Hematopoietic multipotent progenitor cell treated with erythropoietin and hydrocortisone succinate and interleukin-3 and kit ligand, for 17 days (in vitro differentiated cells): ENCODE measurements around the gene KAZN.

Experiments
- DNase-seq: peaks from one replicate; pipeline ENCODE4 v3.0.0-alpha.2; 2015; ENCODE audit warnings: low spot score

The KAZN gene

DNA sequence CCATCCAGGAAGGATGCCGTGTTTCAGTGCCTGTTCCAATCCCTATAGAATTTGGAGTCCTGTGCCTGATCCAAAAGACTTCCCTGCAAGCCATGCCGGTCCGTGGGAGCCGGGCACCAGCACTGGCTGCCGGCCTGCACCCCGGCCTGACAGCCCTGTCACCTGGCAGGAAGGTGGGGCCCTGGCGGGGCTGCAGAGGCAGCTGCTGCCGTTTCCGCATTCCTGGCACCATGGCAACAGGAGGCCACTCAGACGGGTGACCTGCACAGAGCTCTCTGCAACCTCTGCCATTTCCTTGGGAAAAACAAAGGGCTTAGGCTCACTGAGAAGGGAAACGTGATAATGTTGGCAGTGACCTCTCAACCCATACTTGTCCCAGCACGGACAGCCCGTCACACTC is 491.9 kb downstream of the KAZN start:
- no peak for DNase-seq

DNA sequence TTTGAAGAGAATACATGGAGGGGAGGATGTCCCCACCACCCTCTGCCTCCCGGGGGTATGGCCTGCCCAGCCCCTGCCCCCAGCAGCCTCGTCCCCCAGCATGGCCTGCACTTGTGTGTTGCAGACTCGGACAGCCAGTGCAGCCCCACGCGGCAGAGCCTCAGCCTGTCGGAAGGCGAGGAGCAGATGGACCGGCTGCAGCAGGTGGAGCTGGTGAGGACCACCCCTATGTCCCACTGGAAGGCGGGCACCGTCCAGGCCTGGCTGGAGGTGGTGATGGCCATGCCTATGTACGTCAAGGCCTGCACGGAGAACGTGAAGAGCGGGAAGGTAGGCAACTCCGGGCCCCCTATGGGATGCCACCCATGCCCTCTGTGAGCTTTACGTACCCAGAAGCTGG is 495.6 kb downstream of the KAZN start:
- DNase-seq, result no peak

DNA sequence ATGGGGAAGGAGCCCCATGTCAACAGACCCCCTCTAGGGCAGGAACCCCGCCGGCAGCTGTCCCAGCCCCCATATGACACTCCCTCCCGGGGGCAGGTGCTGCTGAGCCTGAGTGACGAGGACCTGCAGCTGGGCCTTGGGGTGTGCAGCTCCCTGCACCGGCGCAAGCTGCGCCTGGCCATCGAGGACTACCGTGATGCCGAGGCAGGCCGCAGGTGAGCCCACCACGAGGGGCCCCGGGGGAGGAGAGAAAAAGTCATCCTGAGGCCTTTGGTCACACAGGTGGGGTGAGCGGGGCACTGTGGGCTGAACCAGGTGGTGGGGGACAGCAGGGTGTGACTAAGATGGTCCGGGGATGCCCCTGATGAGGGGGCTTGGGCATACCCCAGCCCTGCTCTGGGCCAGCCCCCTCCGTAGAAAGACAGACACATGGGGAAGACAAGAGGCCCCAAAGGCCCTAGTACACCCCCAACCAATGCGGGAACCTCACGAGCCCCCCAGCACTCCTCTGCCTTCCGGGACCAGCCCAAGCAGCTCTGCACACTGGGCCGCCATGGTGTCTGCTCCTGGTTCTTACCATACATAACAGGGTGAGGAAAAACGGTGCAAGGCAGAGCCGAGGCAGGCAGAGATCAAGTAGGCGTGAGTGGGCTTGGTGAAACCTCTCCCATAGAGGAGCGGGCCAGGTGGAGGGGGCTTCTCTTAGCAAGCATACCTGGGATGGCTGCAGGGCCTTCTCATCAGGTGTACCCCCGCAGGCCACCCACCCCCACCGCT is 496.4 kb downstream of the KAZN start:
- no peak for DNase-seq

DNA sequence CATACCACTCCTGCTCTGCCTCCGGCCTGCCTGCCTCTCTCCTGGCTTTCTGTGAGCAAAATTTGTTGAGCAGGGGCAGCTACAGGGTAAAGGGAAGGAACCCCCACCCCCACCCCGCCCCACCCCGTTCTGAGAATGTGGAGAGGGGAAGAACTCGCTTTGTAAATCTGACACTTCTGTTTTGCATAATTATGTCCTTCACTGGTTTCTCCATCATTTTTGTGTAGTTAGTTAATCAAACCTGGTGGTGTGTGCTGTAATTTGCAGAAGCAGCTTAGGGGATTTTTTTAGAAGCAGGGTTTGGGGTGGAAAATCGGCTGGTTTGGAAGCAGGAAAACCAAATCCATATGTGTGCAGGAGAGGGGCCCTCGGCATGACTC is 497.0 kb downstream of the KAZN start:
- DNase-seq, result no peak

DNA sequence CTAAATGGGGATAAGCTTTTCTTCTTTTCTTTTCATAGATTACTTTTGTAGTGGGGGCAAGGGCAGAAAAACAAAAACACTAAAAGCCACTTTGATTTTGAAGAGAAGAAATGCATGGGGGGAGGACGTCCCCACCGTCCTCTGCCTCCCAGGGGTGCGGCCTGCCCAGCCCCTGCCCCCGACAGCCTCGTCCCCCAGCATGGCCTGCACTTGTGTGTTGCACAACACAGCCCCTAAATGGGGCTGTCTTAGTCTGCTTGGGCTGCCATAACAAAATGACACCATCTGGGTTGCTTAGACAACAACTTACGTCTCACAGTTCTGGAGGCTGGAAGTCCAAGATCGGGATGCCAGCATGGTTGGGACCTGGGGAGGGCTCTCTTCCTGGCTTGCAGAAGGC is 497.8 kb downstream of the KAZN start:
- DNase-seq, result no peak

DNA sequence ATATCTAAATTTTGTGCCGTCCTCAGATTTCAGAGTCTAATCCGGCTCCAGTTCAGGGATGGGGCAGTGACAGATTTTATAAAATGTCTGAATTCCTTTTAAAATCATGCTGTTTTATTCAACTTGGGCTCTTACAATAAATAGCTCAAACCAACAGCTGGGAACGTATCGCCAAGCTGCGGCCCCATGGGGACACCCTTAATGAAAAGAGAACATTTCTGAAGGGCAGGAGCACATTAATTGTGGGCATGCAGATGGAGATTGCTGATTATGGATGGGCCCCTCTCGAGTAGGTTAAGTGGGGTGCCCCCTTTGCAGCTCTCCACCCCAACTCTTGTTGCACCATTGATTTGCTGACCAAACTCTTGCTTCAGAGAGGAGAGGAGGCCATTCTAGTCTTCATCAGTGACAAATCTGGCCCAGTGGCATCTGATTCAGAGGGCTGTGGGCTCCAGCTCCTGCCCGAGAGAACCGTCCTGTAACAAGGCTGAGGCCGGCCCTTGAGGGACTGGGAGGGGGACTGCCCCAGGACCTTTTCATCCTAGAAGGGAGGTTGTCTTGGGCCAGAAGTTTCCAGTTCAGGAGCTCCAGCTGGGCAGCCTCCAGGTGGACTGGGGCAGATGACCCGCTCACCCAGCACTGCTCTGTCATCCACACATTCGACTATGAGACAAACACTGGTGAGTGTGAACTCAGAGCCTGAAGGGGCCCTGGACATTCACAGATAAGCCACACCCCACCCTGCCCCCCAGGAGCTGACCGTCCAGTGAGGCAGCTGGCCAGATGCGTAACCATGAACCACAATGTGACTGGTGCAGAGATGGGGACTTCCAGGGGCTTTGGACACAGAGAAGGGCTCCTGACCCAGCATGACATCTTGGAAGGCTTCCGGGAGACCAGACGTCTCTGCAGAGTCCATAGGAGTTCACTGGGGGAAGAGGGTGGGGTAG is 500.0 kb downstream of the KAZN start:
- no peak for DNase-seq

DNA sequence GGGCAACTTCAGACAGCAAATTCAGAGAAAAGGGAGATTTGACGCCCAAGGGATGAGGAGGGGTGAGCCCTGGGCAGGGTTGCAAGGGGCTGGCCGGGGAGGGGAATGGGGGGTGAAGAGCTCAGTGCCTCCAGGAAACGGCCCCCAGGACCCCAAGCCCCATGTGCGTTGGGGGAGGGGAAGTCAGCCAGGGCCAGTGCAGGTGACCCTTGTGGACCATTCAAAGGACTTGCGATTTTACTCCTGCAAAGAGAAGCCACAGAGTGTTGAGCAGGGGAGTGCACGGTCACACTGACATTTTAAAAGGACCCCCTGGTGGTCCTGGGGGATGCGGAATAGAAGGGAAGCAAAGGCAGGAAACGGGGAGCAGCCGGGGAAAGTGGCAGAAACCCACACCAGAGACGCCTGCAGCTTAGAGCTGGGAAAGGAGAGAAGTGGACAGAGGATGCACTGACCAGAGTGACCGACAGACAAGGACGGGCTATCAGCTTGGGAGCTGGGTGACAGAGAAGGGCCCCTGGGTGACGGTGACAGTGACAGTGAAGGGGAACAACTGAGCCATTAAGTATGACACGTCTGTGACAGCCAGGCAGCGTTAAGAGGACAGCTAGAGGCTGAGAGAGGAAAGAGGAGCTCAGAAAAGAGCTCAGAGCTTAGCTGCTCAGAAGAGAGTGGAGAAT is 501.1 kb downstream of the KAZN start:
- DNase-seq, result no peak

DNA sequence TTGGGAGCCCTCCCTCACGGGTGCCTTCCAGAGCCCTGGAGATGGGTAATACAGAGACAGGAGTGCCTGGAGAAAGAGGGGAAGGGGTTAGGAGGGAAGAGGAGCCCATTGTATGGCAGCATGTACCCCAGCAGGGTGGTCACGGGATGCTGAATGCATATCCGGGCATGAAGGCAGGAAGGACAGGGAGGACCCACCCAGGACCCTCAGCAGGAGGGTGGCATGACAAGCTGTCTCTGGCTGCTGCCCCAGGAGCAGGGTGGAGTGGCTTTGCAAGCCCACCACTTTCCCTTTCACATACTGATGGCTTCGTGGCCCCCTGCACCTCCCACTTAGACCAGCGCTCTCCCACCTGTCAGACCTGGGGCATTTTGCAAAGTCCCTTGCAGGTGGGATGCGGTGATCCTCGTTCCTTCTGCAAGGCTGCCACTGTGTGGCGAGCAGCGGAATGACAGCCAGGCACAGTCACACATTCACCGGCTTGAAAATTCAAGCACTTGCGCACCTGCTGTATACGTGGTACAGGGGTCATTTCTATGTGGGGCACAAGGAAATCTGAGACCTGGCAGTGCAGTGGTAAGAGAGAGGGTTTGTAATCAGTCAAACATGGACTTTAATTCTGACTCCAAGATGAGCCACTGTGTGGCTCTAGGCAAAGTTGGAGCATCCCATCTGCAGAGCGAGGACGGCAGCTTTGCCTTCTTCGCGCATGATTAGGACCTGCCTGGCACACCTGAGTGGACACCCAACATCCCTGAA is 501.8 kb downstream of the KAZN start:
- peak; percentile 6 for DNase-seq

DNA sequence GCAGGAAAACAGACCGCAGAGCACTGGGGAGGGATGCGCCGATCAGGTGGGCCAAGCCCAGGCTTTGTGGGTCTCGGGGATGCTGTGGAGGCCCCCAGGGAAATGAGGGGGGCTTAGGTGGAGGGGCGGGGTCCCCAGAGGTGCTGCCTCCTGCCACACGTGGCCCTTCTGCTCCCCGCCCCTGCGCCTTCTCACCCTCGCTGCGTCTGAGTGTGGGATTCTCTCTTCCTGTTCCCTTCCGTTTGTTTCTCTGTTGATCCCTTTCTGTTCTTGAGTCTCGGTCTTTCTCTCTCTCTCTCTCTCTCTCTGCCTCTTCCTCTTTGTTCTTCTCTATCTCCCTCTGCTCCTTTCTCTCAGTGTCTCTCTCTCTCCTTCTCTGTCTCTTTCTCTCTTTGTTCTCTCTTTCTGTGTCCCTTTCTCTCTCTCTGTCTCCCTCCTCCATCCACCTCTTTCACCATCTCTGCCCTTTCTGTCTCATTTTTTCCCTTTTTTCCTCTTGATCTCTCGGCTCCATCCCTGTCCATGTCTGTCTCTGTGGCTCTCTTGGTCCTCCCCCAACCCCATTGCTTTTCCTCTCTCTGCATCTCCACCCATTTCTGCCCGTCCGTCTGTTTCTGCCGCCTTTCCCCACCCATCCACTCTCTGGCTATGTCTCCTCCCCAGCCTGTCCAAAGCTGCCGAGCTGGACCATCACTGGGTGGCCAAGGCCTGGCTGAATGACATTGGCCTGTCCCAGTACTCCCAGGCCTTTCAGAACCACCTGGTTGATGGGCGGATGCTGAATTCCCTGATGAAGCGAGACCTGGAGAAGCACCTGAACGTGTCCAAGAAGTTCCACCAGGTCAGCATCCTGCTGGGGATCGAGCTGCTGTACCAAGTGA is 502.6 kb downstream of the KAZN start:
- no peak for DNase-seq

DNA sequence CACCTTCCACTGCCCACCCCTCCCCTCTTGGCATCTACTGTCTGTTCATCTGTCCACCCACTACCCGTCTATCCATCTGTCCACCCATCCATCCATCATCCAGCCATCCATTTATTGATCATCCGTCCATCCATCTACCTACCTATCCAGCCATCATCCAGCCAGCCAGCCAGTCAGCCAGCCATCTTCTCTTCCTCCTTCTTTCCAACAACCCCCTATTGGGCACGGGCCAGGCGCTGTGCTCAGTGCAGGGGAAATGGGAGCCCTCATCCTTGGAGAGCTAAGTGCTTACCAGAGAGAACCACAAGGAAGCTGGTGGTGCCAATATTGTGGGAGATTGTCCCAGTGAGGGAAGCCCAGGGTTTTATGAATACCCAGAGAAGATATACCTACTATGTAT is 503.3 kb downstream of the KAZN start:
- no peak for DNase-seq

DNA sequence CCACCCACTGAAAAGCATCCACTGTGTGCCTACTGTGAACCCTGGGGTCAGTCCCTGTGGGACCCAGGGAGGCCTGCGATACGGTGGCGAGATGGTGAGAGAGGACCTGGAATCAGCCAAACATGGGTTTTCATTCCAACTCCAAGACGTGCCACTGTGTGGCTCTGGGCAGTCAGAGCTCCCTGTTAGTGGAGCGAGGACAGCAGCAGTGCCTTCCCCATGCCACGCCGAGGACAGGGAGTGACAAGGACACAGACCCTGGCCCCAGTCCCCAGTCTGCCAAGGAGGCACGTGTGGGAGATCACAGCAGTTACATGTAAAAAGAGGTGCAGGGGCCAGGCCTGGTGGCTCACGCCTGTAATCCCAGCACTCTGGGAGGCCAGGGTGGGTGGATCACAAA is 504.2 kb downstream of the KAZN start:
- no peak for DNase-seq

DNA sequence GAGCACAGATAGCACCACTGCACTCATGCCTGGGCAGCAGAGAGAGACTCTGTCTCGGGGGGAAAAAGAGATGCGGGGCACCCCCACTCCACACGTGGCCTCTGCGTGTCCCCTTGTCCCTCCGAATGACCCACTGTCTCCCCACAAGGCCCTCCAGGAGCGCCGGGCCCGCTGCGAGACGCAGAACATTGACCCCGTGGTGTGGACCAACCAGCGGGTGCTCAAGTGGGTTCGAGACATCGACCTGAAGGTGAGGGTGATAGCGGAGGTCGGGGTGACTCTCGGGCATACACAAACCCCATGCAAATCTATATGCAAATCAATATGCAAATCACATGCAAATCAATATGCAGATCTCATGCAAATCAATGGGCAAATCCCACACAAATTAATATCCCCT is 504.7 kb downstream of the KAZN start:
- no peak for DNase-seq

DNA sequence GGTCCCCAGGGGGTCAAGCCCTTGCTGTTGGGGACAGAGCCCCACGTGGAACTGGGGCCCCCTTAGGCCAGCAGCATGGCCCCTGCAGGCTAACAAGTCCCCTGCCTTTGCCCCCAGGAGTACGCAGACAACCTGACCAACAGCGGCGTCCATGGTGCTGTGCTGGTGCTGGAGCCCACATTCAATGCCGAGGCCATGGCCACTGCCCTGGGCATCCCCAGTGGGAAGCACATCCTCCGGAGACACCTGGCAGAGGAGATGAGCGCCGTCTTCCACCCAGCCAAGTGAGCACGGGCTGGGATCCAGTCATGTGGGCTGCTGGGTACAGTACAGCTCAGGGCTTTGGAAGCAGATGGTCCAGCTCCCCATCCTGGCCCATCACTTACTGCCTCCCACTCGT is 505.4 kb downstream of the KAZN start:
- no peak for DNase-seq

DNA sequence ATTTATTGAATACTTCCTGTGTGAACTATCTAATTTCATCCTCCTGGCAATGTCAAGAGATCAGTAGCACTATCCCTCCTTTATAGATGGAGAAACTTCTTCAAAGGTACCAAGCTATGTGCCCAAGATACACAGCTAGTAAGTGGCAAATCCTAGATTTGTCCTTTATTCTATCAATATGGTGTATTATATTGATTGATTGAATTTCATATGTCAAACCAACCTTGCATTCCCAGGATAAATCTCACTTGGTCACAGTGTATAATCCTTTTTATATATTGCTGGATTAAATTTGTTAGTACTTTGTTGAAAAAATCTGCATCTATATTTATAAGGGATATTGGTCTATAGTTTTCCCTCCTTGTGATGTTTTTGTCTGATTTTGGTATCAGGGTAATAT is 506.3 kb downstream of the KAZN start:
- no peak for DNase-seq

DNA sequence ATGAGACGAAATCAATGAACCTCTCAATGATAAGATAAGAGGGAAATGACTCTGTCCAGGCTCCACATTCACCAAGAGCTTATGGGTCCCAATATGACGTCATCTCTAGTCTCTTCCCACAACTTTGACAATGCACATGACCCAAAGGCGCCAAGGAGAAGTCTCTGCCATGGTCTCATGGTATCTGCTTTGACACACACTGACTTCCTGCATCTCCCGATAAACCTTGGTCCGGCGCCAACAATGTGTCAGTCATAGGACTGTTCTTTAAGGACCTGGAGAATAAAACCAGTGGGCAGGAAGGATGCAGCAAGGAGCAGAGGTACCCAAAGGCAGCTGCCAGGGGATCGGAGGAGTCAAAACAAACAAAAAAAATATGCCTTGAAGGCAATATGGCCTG is 508.1 kb downstream of the KAZN start:
- DNase-seq, result no peak

DNA sequence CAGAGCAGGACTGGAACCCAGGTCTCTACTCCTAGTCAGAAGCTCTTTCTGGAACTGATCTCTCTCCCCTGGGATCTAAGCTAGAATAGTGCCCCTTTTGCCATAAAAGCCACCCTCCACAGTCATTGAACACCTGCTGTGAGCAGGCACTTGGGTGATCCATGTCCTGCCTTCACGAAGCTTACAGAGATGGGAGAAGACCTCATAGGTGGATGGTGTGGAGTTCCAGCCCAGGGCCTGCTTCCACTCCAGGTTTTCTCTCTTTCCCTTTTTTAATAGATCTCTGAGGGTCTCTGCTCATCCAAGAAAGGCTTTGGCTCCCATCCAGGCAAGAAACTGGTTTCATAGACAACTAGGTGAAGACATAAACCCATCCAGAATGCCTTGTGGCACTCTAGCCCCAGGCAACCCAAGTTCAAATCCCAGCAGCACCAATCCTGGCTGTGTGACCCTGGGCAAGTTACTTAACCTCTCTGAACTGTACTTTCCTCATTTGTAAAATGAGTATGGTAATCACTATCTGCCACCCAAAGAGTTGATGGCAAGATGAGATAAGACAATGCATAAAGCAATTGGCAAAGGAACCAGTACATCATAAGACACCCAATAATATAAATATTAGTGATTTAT is 508.7 kb downstream of the KAZN start:
- DNase-seq, result no peak

DNA sequence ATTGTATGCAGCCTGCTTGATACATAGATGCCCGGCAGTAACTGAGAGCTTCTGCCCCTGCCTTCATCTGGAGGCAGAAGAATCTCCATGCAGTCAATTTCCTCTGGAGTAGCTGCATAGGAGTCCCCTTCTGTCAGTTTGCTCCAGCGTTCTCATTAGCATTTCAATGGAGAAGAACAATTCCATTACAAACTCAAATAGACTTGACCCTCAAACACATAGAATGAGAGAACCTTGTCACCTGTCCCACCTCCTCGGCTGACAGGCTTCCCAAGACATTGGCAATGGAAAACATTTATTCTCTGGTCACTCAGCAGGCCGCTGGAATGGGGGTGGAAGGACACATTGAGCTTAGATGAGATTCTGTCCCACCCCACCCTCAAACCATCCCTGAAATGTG is 509.4 kb downstream of the KAZN start:
- no peak for DNase-seq

DNA sequence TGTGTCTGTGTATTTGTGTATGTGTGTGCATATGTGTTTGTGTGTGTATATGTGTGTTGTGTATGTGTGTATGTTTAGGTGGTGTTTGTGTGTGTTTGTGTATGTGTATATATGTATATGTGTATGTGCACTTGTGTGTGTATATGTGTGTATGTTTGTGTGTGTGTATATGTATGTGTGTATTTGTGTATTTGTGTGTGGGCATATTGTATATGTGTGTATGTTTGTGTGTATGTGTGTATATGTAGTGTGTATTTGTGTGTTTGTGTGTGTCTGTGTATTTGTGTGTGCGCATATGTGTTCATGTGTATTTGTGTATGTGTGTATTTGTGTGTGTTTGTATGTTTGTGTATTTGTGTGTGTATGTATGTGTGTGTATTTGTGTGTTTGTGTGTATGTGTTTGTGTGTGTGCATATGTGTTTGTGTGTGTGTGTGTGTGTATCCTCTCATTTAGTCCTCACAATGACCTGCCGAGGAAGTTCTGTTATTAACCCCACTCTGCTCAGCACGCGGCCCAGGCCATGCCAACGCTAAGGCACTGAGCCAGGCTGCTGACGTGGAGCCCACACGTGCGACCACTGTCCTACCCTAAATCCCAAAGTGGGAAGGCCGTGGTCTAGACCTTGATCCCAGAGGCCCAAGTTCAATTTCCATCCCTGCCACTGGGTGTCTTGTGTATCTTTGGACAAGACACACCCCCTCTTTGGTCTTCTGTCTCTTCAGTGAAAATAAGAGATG is 511.8 kb downstream of the KAZN start:
- DNase-seq, result no peak

DNA sequence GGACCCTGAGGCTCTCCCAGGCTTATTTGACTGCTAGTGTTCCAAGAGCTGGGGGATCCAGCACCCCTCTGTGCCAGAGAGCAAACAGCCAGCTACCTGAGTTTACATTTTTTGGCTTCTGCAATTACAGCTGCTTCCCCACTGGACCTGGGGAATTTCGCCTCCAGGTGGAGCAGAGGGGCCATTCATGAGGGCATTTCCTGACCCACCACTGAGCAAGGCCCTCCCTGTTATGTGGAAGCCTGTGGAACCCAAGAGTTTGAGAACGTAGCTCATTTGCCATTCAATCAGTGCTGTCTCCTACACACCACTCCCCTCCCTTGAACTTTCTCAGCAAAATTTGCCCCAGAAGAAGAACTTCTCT is 512.4 kb downstream of the KAZN start:
- no peak for DNase-seq

DNA sequence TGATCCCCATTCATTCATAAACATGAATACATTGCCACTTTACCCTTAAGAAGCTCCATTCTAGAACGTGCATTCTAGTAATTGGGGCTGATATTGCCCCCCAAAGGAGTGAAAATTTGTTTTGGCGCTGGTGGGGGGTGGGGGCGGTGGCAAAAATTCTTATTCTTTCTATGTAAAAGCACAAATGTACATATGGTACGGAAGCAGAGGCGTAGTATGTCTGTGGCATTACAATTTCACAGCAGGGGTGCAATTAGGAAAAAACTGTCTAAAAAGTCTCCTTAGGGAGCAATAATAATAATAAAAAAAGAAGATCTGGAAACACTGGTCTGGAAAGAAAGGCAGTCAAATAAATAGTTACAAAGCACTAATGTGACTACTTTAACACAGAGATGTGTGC is 514.7 kb downstream of the KAZN start:
- DNase-seq, result no peak
